Measurements from ENCODE around the gene C21orf91.

C21orf91 gene

DNA sequence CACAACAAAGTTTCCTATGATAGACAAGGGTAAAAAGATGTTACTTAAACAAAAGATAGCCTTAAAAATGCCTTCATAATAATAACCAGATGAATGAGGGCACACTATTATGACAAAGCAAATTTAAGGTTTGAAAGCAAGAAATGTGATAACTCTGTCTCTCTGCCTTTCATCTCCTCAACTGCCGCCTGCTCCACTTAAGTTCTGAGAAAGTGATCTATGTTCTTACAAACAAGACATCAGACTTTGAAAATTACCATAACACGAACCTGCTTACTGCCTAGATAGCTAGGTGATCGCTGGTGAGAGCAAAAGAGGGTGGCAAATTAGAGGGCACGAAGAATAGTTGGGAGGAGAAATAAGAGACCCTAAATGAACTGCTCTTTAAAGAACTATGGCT, 13.2 kb downstream of the C21orf91 start:
- Histone ChIP-seq H3K27ac (no peak overlapping the region), H3K4me3 (IDR thresholded peaks at IDR 0.05; ENCODE audit: insufficient read depth, low read depth, low read length) (no peak overlapping the region), H2AFZ (ENCODE audit: low read depth) (no peak overlapping the region), H3K79me2 (ENCODE audit: insufficient read depth, low read depth) (no peaks in the 10 kb centered on the region; the same call in 1 of the 2 replicates), H3K27me3 (ENCODE audit: insufficient read depth, low read depth) (no peaks in the 10 kb centered on the region), H3K9ac (no peak overlapping the region), H3K4me2 (no peak overlapping the region), H3K36me3 (ENCODE audit: insufficient read depth) (peaks cover 8% of the 10 kb centered on the region; the same call in 1 of the 2 replicates), H3K4me1 (ENCODE audit: low read depth, poor library complexity, severe bottlenecking) (no peaks in the 10 kb centered on the region), H4K20me1 (ENCODE audit: insufficient read depth) (no peaks in the 10 kb centered on the region)
- TF ChIP-seq, protein P1, sequence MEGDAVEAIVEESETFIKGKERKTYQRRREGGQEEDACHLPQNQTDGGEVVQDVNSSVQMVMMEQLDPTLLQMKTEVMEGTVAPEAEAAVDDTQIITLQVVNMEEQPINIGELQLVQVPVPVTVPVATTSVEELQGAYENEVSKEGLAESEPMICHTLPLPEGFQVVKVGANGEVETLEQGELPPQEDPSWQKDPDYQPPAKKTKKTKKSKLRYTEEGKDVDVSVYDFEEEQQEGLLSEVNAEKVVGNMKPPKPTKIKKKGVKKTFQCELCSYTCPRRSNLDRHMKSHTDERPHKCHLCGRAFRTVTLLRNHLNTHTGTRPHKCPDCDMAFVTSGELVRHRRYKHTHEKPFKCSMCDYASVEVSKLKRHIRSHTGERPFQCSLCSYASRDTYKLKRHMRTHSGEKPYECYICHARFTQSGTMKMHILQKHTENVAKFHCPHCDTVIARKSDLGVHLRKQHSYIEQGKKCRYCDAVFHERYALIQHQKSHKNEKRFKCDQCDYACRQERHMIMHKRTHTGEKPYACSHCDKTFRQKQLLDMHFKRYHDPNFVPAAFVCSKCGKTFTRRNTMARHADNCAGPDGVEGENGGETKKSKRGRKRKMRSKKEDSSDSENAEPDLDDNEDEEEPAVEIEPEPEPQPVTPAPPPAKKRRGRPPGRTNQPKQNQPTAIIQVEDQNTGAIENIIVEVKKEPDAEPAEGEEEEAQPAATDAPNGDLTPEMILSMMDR (conservative IDR thresholded peaks at IDR 0.05; ENCODE audit: low read depth, low read length), result no peak

GRCh38 chr21:17803536-17803935, 15.6 kb downstream of the C21orf91 start:
- Histone ChIP-seq H3K79me2 (ENCODE audit: insufficient read depth, low read depth) (no peaks in the 10 kb centered on the region; the same call in 1 of the 2 replicates), H3K9ac (no peak overlapping the region), H4K20me1 (ENCODE audit: insufficient read depth) (no peaks in the 10 kb centered on the region), H3K27ac (no peak overlapping the region), H3K36me3 (ENCODE audit: insufficient read depth) (no peaks in the 10 kb centered on the region; the same call in 1 of the 2 replicates), H3K4me2 (no peak overlapping the region), H3K4me1 (ENCODE audit: low read depth, poor library complexity, severe bottlenecking) (peaks cover 6% of the 10 kb centered on the region), H3K27me3 (ENCODE audit: insufficient read depth, low read depth) (no peaks in the 10 kb centered on the region), H3K4me3 (IDR thresholded peaks at IDR 0.05; ENCODE audit: insufficient read depth, low read depth, low read length) (no peak overlapping the region), H2AFZ (ENCODE audit: low read depth) (no peak overlapping the region)
- TF ChIP-seq, protein P1 (conservative IDR thresholded peaks at IDR 0.05; ENCODE audit: low read depth, low read length), result no peak

- Histone ChIP-seq H3K27me3 (ENCODE audit: insufficient read depth, low read depth) (no peaks in the 10 kb centered on the region), H3K9ac (no peak overlapping the region), H3K4me2 (no peak overlapping the region), H3K27ac (no peak overlapping the region), H4K20me1 (ENCODE audit: insufficient read depth) (no peaks in the 10 kb centered on the region), H3K79me2 (ENCODE audit: insufficient read depth, low read depth) (no peaks in the 10 kb centered on the region; the same call in 1 of the 2 replicates), H3K36me3 (ENCODE audit: insufficient read depth) (no peaks in the 10 kb centered on the region), H3K4me1 (ENCODE audit: low read depth, poor library complexity, severe bottlenecking) (peaks cover 14% of the 10 kb centered on the region), H3K4me3 (IDR thresholded peaks at IDR 0.05; ENCODE audit: insufficient read depth, low read depth, low read length) (no peak overlapping the region), H2AFZ (ENCODE audit: low read depth) (no peak overlapping the region)
- TF ChIP-seq, protein P1 (conservative IDR thresholded peaks at IDR 0.05; ENCODE audit: low read depth, low read length), result no peak
Observed at GRCh38 chr21:17802572-17802971, 16.6 kb downstream of the C21orf91 start.

- Histone ChIP-seq H3K4me2 (no peak overlapping the region), H3K27ac (no peak overlapping the region), H4K20me1 (ENCODE audit: insufficient read depth) (no peaks in the 10 kb centered on the region), H3K27me3 (ENCODE audit: insufficient read depth, low read depth) (no peaks in the 10 kb centered on the region), H3K36me3 (ENCODE audit: insufficient read depth) (no peaks in the 10 kb centered on the region), H3K4me1 (ENCODE audit: low read depth, poor library complexity, severe bottlenecking) (peaks cover 44% of the 10 kb centered on the region), H3K79me2 (ENCODE audit: insufficient read depth, low read depth) (no peaks in the 10 kb centered on the region; the same call in 1 of the 2 replicates), H3K4me3 (IDR thresholded peaks at IDR 0.05; ENCODE audit: insufficient read depth, low read depth, low read length) (no peak overlapping the region), H3K9ac (no peak overlapping the region), H2AFZ (ENCODE audit: low read depth) (no peak overlapping the region)
- TF ChIP-seq, protein P1 (conservative IDR thresholded peaks at IDR 0.05; ENCODE audit: low read depth, low read length), result no peak
Observed at GRCh38 chr21:17799414-17800164, 19.6 kb downstream of the C21orf91 start.
